CMK (cell line): ENCODE measurements around the gene PTPRD.

Source experiments
- DNase-seq: peaks from one replicate; pipeline ENCODE4 v3.0.0-alpha.2; 2010; ENCODE audit warnings: low read depth

The PTPRD gene

DNA sequence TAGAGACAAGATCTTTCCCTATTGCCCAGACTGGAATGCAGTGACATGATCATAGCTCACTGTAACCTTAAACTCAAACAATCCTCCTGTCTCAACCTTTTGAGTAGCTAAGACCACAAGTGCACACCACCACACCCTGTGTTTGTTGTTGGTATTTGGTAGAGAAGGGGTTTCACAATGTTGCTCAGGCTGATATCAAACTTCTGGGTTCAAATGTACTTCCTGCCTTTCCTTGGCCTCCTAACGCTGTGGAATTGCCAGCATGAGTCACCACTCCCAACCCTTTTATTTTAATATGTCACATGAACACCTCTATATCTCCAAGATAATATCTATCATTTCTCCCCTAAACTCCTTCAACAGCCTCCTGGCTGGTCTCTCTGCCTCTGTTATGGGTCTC lies 719.0 kb downstream of the PTPRD start:
- DNase-seq: no peak

DNA sequence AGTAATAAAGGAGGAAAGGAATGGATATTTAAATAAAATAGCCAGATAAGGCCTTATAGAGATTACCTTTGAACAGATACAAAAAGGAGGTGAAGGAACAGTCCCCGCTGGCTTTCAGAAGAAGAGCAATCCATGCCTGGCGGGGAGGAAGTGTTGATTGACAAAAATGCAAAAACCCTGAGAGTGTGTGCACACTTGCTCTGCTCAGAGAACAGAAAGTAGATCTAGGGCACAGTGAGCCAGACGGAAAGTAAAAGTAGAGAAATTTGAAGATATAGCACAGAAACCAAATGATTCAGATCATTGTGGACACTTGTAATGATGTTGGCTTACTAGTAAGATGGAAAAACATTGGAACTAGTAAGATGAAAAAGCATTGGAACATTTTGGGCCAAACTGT lies 720.6 kb downstream of the PTPRD start:
- no peak for DNase-seq

- DNase-seq: no peak
Measured at GRCh38 chr9:9881692-9882091, 731.1 kb downstream of the PTPRD start.

- DNase-seq: no peak
Measured at GRCh38 chr9:9874270-9874669, 738.5 kb downstream of the PTPRD start.

- no peak for DNase-seq
Measured at GRCh38 chr9:9862235-9862810, 750.5 kb downstream of the PTPRD start.

DNA sequence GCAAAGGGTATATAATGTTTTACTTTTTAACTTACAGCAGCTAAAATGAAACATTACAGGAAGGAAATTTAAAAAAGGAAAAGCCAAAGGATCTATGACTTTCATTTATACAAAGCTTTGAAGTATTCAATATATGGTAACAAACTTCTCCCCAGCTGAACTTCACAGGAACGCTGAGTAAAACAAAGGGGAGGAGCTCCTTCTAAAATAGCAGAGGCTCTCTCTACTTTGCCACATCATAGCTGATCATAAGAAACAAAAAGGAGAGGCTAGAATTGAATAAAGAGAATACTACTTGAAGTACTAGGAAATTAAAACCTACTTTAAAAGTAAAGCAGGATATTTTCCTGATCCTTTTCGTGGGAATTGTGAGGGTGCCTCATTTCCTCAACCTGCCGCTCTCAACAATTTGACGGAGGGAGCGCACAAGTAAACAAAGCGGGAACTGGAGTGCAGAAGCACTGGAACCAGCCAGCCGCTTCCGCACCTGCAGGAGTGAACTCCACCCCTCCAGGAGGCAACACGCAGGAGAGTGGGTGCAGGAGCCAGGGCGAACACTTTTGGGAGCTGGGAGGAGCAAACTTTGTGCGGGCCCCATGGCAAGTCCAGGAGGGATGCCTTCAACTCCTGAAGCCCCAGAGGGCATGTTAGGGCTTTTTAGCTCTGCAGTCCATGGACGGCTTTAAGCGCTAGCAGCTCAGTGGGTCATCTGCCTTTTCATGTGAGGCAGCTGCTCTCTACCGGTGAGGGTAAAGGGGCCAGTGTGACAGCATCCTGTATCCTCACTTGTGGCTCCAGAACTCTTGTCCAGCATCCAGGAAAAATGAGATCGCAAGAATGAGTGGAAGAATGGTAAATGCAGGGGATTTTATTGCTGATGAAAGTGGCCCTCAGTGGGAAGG lies 757.4 kb downstream of the PTPRD start:
- no peak for DNase-seq

DNA sequence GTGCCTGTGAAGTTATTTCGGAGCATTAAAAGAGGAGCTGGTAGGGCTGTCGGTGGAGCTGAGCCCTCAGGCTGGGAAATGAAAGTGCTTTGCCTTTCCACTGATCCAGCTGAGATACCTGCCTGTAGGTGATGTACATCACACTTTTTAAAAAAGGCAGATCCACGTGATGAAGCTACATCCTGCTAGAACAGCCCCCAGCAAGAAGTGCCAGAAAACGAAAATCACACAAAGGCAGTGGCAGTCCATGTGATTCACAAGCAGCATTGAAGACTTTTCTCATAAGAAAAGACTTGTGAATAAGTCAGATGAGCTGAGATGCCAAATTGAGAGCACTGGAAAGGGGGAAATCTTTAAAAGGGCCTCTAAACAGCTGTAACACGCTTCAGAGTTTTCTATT lies 765.1 kb downstream of the PTPRD start:
- DNase-seq: no peak

- no peak for DNase-seq
Measured at GRCh38 chr9:9846557-9846956, 766.2 kb downstream of the PTPRD start.

- no peak for DNase-seq
Measured at GRCh38 chr9:9820436-9820835, 792.4 kb downstream of the PTPRD start.

- no peak for DNase-seq
Measured at GRCh38 chr9:9819886-9820285, 792.9 kb downstream of the PTPRD start.

- DNase-seq: no peak
Measured at GRCh38 chr9:9817176-9817575, 795.6 kb downstream of the PTPRD start.

GRCh38 chr9:9804109-9804508 lies 808.7 kb downstream of the PTPRD start:
- no peak for DNase-seq

DNA sequence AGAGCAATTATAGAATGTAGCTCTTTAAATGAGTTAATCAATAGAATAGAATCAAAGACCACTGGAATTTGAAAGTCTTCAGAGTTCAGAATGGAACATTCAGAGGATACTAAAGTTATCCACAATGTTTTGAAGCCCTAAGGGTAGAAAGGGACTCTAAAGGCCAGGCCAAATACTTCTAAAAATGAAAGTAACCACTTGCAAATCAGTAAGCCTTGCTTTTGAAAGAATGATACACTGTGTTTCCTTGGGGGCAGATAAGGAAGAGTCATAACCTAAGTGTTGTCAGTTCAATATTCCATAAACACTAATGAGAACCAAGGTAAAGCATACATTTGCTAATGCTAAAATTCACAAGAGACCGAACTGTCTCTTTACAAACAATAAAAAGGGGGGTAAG lies 813.5 kb downstream of the PTPRD start:
- no peak for DNase-seq

DNA sequence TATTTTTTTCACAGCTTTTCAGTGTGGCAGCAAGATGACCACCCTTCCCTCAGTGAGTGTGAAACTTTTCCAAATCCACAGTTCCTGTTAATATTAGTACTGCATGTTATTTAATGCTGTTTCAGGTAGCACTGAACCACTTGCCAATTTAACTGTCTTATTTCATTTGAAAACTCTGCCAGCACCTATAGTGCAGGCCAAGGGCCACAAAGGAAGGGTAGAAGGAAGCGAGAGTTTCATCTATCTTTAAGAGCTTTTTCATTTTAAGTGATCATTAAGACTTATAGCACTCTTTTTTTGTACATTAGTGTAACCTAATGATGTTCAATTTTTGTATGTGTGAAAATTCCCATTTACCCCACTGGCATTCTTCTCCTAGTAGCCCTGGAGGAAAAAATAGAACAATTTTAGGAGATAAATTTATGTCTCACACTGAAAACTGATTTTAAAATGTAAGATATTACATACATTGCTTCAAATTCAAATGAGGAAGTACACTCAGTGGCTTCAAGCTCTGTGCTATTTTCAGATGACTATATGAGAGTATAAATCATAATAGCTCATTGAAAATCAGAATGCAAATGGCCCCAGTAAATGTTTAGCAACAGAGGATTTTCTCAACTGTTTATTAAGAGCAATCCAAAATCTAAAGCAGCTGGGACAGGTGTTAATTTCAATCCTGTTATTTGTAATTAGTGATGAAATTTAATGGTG lies 820.5 kb downstream of the PTPRD start:
- no peak for DNase-seq

GRCh38 chr9:9791611-9792010 lies 821.2 kb downstream of the PTPRD start:
- DNase-seq: no peak

GRCh38 chr9:9790216-9790872 lies 822.5 kb downstream of the PTPRD start:
- no peak for DNase-seq

DNA sequence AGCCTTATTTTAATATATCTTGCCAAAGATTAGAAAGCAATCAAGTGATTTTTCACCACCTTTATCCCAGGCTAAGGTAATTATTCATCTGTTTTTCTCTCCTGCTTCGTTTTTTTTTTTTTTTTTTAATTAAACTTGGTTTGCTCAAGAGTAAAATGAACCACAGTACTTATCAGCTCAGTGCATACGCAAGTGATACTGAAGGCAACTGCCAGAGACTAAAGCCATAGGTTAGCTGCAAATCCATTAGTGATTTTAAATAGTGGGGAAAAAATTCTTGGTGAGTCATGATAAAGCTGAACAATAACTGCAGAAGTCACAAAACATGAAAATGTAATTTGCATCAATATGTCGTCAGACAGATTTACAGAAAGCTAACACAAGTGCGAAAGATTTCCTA lies 829.1 kb downstream of the PTPRD start:
- DNase-seq: no peak

- no peak for DNase-seq
Measured at GRCh38 chr9:9783211-9783610, 829.6 kb downstream of the PTPRD start.

- DNase-seq: no peak
Measured at GRCh38 chr9:9778293-9778692, 834.5 kb downstream of the PTPRD start.

- no peak for DNase-seq
Measured at GRCh38 chr9:9774471-9774870, 838.3 kb downstream of the PTPRD start.

DNA sequence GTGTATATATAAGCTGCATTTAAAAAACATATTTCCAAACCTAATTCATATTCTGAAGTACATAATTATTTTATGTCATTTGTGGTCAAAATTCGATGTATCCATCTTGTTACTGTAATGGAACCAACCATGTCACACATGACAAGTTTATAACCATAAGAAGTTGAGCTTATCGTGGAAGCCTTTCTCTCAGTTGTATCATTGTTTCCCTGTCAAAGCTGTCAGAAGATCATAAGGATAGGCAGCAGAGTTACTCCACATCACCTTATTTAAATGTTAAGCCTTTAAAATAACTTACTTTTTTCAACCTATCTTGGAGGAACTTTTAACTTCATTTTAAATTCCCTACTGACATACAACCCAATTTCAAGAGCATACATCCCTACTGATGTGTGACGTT lies 841.5 kb downstream of the PTPRD start:
- DNase-seq: no peak

GRCh38 chr9:9764821-9765220 lies 848.0 kb downstream of the PTPRD start:
- no peak for DNase-seq

DNA sequence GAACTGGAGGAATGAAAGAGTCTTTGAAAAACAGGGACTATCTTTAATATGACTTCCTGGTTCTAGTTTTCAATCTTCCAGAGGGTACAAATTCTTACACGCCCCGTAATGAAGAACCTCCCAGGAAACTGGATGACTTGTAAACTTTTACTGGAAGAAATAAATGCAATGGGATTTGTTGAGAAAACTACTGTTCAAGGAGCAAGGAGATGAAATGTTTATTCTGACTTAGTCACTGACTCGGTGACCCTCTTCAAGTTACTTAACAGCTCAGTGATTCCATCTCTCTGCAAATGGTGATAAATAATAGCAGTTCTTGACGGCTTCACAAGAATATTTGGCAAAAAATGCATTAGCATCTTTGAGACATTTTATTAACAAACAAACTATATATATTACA lies 858.6 kb downstream of the PTPRD start:
- DNase-seq: no peak
